Pancreas (tissue), 10 donors: ENCODE data around the gene MUC5AC. TPM values are rescaled to one million over a fixed set of nuclear protein-coding genes. Genes with fewer than 3 reads are reported as not detected.

Experiments
- ATAC-seq, 4 donors: fragments of 200-7000 bp; cut with Tn5 transposase; one replicate each; pipeline versions ENCODE4 v1.8.0 to v1.9.1; 2020; ENCODE audit warnings: mild to moderate bottlenecking in 4 of 4, moderate library complexity in 4 of 4
- DNase-seq, 6 donors: peaks; one replicate each; pipeline ENCODE4 v3.0.0-alpha.2; 2020
- FAIRE-seq: peaks from 2 replicates; lab custom pipeline; 2012; peaks lifted over from hg19 to GRCh38; lab: Jason Lieb, UNC
- H3K27ac ChIP-seq, 4 donors: fragments of 200-600 bp; sonication (generic); 1 replicate in 3 of 4; 2 replicates in 1 of 4; pipeline versions ENCODE4 v1.5.0 to v1.8.0; 2020
- H3K27me3 ChIP-seq, 4 donors: fragments of 200-600 bp; one replicate each; pipeline ENCODE4 v1.8.0; 2021
- H3K36me3 ChIP-seq, 3 donors: fragments of 200-600 bp; sonication (generic) in 1 of 3; one replicate each; pipeline versions ENCODE4 v1.5.0 to v1.8.0; 2020 to 2021
- H3K4me1 ChIP-seq, 3 donors: fragments of 200-600 bp; one replicate each; pipeline ENCODE4 v1.8.0; 2021
- H3K4me3 ChIP-seq, 4 donors: fragments of 200-600 bp; sonication (generic) in 2 of 4; one replicate each; pipeline versions ENCODE4 v1.5.0 to v1.8.0; 2020 to 2021
- H3K9me3 ChIP-seq, 4 donors: fragments of 200-600 bp; one replicate each; pipeline ENCODE4 v1.8.0; 2021
- WGBS, 2 donors: extraction: QIAGEN DNeasy Blood & Tissue Kit; methylation state at CpG; one replicate each; pipeline ENCODE4 v1.1.7; 2013; 5-methylcytosine and 5-hydroxymethylcytosine counted together
- intact Hi-C, 3 donors: fragments of 100-400 bp; cut with DNase I; formaldehyde crosslinking; loops; one replicate each; pipeline versions ENCODE4 v1.11.1 to v1.14.2; 2022
- polyA plus RNA-seq, 2 donors: library from polyadenylated mRNA; stranded (reverse); fragments of 200-250 nt; gene quantifications; one replicate each; pipeline ENCODE4 v1.2.3, GENCODE V29; 2013
- total RNA-seq, 6 donors: library from RNA; stranded (reverse); fragmentation: NEBNext Ultra II Directional in 4 of 6; extraction: Animal tissue kit (Norgen Biotek cat#: 25700) in 4 of 6; gene quantifications; one replicate each; pipeline versions ENCODE4 v1.2.1 to v1.2.4, GENCODE V29; 2021 to 2023
- TF ChIP-seq, protein P1 (sequence below), 4 donors: fragments of 200-600 bp; sonication (generic) in 3 of 4; IDR thresholded peaks; one replicate each; pipeline versions ENCODE4 v1.5.0 to v1.8.0; 2021; ENCODE audit warnings: antibody characterized with exemption in 4 of 4
- donor health status: healthy with polysubstance abuse.
- donor health status: DM: no; HTN: no; CAD: no; lungs with moderate emphysema.
- donor health status: DM: no; HTN: no; CAD: no.
- donor health status: control.
- donor health status: control.
- donor health status: Bipolar disorder and iron deficiency.
- donor health status: DM: yes; HTN: yes; CAD: no.
- donor health status: DM: no; HTN: no; CAD: no.
- donor health status: DM: no; HTN: no; CAD: no.
- donor health status: DM: yes; HTN: yes; CAD: no.

Gene MUC5AC
- total and polyA plus RNA-seq, 8 donors, result 0.02 to 4.2 (median 0.04) TPM; not detected in 5

DNA sequence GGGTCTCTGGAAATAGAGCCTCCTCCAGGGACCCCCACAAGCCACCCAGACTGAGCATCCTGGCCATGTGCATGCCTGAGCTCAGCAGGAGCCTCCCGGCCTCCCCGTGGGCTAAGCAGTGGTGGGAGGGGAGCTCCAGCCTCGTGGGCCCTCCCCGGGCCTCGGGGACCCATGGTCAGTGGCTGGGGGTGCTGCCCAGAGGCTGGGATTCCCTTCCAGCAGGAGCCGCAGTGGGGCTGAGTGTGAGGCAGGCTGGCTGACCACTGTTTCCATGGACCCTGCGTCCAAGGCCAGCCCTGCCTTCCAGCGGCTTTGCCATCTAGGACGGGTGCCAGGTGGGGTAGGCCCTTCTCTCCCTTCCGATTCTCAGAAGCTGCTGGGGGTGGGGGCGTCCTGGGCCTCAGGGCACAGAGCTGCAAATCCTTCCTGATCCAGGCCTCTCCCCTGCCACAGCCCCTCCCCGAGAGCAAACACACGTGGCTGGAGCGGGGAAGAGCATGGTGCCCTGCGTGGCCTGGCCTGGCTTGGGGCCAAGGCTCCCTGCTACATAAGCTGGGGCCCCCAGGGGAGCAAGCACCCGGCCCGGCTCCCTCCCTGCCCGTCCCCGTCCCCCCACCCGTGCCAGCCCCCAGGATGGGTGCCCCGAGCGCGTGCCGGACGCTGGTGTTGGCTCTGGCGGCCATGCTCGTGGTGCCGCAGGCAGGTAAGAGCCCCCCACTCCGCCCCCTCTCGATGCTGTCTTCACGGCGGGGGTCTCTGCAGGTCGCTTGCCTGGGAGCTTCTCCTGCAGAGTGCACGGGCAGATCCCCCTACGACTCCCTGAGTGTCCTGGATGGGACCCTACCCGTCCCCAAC, 65.0 kb downstream of the MUC5AC start, which contains the start of gene MUC5B:
Gene MUC5B (plus strand): TSS at position 576 of the 855 bp plus-strand sequence. CDS start 58 bp downstream, at position 634.
- peak in 3 of 4 donors; percentile 43 to 62 (median 48) for ATAC-seq
- no peaks in the 10 kb centered on the region for H3K9me3 ChIP-seq
- WGBS, 2 donors, result 39 to 44% methylated on average over 33 to 36 of the region's 36 CpGs
- H3K27ac ChIP-seq, result no peak within 1 kb of the TSS
- DNase-seq, result peak in 4 of 6 donors; percentile 46 to 82 (median 65)
- no peaks in the 10 kb centered on the region for H3K4me1 ChIP-seq
- intact Hi-C loops, result no loop called here
- FAIRE-seq, result no peak
- no peak within 1 kb of the TSS for H3K4me3 ChIP-seq
- H3K36me3 ChIP-seq, result no peaks in the 10 kb centered on the region
- no peaks in the 10 kb centered on the region for H3K27me3 ChIP-seq
- TF ChIP-seq, protein P1, sequence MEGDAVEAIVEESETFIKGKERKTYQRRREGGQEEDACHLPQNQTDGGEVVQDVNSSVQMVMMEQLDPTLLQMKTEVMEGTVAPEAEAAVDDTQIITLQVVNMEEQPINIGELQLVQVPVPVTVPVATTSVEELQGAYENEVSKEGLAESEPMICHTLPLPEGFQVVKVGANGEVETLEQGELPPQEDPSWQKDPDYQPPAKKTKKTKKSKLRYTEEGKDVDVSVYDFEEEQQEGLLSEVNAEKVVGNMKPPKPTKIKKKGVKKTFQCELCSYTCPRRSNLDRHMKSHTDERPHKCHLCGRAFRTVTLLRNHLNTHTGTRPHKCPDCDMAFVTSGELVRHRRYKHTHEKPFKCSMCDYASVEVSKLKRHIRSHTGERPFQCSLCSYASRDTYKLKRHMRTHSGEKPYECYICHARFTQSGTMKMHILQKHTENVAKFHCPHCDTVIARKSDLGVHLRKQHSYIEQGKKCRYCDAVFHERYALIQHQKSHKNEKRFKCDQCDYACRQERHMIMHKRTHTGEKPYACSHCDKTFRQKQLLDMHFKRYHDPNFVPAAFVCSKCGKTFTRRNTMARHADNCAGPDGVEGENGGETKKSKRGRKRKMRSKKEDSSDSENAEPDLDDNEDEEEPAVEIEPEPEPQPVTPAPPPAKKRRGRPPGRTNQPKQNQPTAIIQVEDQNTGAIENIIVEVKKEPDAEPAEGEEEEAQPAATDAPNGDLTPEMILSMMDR (IDR thresholded peaks at IDR 0.05), result no peak

DNA sequence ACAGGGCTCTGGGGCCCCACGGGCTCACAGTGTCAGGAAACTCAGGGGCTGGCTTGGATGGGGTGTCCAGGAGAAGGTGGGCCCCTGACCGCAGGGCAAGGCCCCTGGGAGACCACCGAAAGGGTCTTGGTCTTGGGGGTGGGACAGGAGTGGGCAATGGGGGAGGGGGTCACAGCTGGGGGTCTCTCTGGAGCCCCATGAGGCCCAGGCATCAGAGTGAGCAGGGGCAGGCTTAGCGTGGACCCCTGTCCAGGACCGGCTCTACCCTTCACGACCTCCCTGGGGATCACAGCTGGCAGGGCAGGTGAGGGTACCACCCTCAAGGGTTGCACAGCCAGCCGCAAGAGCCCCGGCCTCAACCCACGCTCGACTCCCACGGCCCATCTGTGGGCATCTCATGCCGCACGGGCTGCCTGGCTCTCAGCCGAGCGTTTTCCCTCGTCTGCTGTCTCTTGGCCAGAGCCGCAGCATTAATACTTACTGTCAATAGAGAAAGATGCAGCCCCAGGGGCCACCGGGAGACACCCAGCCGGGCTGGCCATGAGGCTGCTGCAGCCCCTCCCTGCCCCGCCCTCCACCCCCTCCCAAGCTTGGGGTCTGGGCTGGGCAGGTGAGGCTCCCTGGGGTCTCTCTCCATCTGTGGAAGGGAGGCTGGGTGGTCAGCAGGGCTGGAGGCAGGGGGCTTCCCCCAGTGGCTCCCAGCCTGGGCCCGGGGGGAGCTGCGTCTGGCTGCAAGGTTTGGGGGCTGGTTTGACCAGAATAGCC, 65.8 kb downstream of the MUC5AC start:
- Histone ChIP-seq H3K36me3 (no peaks in the 10 kb centered on the region), H3K4me3 (no peak overlapping the region), H3K4me1 (no peaks in the 10 kb centered on the region), H3K27ac (no peak overlapping the region), H3K9me3 (no peaks in the 10 kb centered on the region), H3K27me3 (no peaks in the 10 kb centered on the region)
- WGBS, 2 donors, result 40 to 47% methylated on average over 19 to 22 of the region's 22 CpGs
- ATAC-seq (peak in 1 of 4 donors; percentile 6), DNase-seq (peak in 3 of 6 donors; percentile 25 to 70 (median 52)), FAIRE-seq (no peak)
- TF ChIP-seq, protein P1 (IDR thresholded peaks at IDR 0.05), result no peak
- intact Hi-C loops, result no loop called here

DNA sequence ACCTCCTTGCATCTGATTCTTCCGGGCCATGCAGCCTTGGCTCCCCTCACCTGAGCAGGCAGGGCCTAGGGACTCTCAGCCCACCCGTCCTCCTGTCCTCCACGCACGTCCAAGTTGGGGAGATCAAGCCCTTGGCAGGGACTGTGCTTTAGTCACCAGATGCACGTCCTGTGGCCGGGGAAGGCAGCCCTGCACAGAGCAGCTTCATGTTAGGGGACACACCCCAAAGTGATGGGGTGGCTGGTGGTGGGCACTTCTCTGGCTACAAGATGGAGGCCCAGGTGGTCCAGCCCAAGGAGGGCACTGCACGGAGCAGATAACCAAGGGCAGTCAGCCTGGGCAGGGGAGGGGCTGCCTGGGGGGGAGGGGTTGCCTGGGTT, 66.3 kb downstream of the MUC5AC start:
- no peaks in the 10 kb centered on the region for H3K36me3 ChIP-seq
- FAIRE-seq (no peak), DNase-seq (peak in 3 of 6 donors; percentile 25 to 65 (median 49)), ATAC-seq (no peak)
- no peak overlapping the region for H3K4me3 ChIP-seq
- TF ChIP-seq, protein P1 (IDR thresholded peaks at IDR 0.05), result no peak
- intact Hi-C loops, result no loop called here
- 34 to 46% methylated on average over 7 of the region's 7 CpGs for WGBS, 2 donors
- no peaks in the 10 kb centered on the region for H3K9me3 ChIP-seq
- H3K27ac ChIP-seq, result no peak overlapping the region
- H3K27me3 ChIP-seq, result no peaks in the 10 kb centered on the region
- H3K4me1 ChIP-seq, result no peaks in the 10 kb centered on the region

DNA sequence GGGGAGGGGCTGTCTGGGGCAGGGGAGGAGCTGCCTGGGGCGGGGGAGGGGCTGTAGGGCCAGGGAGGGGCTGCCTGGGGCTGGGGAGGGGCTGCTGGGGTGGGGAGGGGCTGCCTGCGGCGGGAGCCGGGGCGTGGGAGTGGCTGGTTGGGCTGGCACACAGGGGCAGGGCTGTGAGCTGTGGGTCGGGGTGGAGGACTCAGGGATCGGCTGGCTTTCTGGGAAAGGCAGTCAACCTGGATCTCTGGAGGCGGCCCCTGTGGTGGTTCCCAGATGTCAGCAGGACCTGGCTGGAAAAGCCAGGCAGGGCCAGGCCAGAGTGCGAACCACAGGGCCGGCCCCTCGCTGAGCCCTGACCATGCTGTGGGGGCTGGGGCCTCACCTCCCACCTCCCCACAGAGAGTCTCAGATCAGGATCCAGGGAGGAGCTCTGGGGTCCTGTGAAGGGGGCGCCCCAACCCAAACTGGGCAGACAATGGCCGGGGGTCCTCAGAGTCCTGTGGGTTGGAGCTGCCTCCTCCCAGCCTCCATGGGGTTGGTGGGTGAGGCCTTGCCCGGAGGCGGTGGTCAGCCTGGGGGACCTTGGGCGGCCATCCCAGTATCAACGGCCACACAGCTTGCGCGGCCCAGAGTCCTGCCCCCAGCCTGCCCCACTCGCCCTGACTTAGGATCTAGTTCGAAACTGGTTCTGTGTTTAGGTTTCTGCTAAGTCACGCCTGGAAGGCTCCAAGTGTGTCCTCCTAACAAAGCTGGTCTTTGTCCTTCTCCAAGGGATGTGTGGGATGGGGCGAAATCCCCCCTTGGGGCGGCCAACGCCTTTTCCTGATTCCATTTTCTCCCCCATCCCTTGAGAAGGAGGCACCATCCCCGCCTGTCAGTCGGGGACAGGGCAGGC, 67.0 kb downstream of the MUC5AC start:
- 55 to 66% methylated on average over 23 to 27 of the region's 27 CpGs for WGBS, 2 donors
- TF ChIP-seq, protein P1 (IDR thresholded peaks at IDR 0.05), result no peak
- Histone ChIP-seq H3K27me3 (no peaks in the 10 kb centered on the region), H3K4me1 (no peaks in the 10 kb centered on the region), H3K36me3 (no peaks in the 10 kb centered on the region), H3K27ac (no peak overlapping the region), H3K4me3 (no peak overlapping the region), H3K9me3 (no peaks in the 10 kb centered on the region)
- DNase-seq (peak in 2 of 6 donors; percentile 54 to 68), FAIRE-seq (no peak), ATAC-seq (no peak)
- intact Hi-C loops, result no loop called here
